ENCODE measurements around the gene ALDH1A1.

DNA sequence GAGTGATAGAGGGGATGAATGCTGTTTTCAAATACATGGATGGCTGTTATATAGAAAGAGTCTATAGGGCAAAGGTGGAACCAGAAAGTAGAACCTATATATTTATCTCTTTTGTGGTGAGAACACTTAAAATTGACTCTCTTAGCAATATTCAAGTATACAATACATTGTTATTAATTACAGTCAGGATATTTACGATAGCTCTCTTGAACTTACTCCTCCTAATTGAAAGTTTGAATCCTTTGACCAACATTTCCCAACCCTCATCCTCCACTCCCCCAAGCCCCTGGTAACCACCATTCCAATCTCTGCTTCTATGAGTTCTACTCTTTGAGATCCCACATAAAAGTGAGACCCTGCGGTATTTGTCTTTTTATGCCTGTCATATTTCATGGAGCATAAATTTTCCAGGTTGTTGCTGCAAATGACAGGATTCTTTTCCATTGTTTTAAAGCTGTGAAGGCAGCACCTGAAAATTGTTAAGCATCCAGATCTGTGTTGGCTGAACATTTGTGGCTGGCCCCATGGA is 41.5 kb downstream of the ALDH1A1 start:
- TF ChIP-seq FOXP1 (CRISPR knock-in tag; IDR thresholded peaks at IDR 0.05; ENCODE audit: borderline replicate concordance) (no peak), ZNF138 (CRISPR knock-in tag; conservative IDR thresholded peaks at IDR 0.05) (no peak), NR1H2 (CRISPR knock-in tag; IDR thresholded peaks at IDR 0.05) (no peak), ELF4 (CRISPR knock-in tag; IDR thresholded peaks at IDR 0.05; ENCODE audit: low read depth) (no peak), NR2C2 (CRISPR knock-in tag; IDR thresholded peaks at IDR 0.05) (no peak), ATF2 (CRISPR knock-in tag; IDR thresholded peaks at IDR 0.05; ENCODE audit: borderline replicate concordance, low read depth) (no peak), SP1 (CRISPR knock-in tag; conservative IDR thresholded peaks at IDR 0.05) (no peak)
- TF ChIP-seq, protein P1, sequence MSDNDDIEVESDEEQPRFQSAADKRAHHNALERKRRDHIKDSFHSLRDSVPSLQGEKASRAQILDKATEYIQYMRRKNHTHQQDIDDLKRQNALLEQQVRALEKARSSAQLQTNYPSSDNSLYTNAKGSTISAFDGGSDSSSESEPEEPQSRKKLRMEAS (CRISPR knock-in tag; IDR thresholded peaks at IDR 0.05): no peak
